Effector memory CD8-positive, alpha-beta T cell (primary cell): ENCODE measurements around the gene NUCB1.

Experiments used
- ATAC-seq: fragments of 150-1000 bp; cut with Tn5 transposase; replicated peaks from 2 replicates; pipeline ENCODE4 v1.10.0; 2021; ENCODE audit warnings: mild to moderate bottlenecking, moderate library complexity
- DNase-seq, 3 experiments: peaks; one replicate each; pipeline ENCODE4 v3.0.0; 2021
- H3K27ac Mint-ChIP-seq, 2 donors: one replicate each; pipeline ENCODE4 v1.8.0; 2022; ENCODE audit warnings: mild to moderate bottlenecking in 2 of 2, mixed read lengths in 2 of 2, moderate library complexity in 2 of 2
- H3K27me3 Mint-ChIP-seq, 2 donors: one replicate each; pipeline ENCODE4 v1.8.0; 2022; ENCODE audit warnings: mixed read lengths in 2 of 2
- H3K36me3 Mint-ChIP-seq: one replicate; pipeline ENCODE4 v1.8.0; 2022; ENCODE audit warnings: mild to moderate bottlenecking, moderate library complexity, mixed read lengths; ENCODE audit not compliant: insufficient read depth
- H3K4me1 Mint-ChIP-seq, 2 donors: one replicate each; pipeline ENCODE4 v1.8.0; 2022; ENCODE audit warnings: low read depth in 2 of 2, mixed read lengths in 2 of 2
- H3K4me3 Mint-ChIP-seq, 2 donors: one replicate each; pipeline ENCODE4 v1.8.0; 2022; ENCODE audit warnings: mild to moderate bottlenecking in 2 of 2, mixed read lengths in 2 of 2, moderate library complexity in 2 of 2
- H3K9me3 Mint-ChIP-seq, 2 donors: one replicate each; pipeline ENCODE4 v1.8.0; 2022; ENCODE audit warnings: mixed read lengths in 2 of 2

The NUCB1 gene

DNA sequence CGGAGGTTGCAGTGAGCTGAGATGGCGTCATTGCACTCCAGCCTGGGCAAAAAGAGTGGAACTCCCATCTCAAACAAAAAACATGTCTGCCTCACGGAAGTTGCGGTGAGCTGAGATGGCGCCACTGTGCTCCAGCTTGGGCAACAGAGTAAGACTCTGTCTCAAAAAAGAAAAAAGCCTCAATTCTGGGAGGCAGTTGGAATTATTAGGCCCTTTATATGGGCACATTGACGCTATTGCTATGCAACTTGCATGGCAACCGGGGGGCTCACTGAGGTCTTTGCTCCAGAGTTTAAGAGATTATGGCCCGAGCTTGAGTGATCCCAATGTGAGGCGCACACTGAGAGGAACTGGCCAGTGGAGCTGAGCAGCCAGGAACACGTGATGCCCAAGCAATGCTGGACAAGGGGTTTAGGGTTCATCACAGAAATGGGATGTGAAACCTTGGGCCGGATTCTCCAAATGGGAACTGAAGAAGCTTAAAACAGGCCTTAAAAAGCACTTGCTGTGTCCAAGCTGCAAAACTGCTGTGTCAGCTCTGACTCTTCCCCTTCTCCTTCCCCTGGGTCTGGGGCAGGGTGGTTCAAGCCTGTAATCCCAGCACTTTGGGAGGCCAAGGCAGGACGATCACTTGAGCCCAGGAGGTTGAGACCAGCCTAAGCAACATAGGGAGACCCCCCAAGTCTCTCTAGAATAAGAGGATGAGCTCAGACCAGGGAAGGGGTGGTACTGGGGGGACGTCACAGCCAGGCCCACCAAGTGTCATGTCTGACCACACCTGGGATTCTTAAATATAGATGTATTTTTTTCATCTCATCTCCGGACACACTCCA, 67.5 kb downstream of the NUCB1 start:
- peak overlapping the region in 1 of 2 donors; percentile 97 for H3K4me3 Mint-ChIP-seq
- peaks cover 65% of the 10 kb centered on the region for H3K36me3 Mint-ChIP-seq
- H3K4me1 Mint-ChIP-seq, result peaks cover 46 to 51% of the 10 kb centered on the region in 2 donors
- H3K27ac Mint-ChIP-seq, result peak overlapping the region in 1 of 2 donors; percentile 46
- H3K27me3 Mint-ChIP-seq, result no peaks in the 10 kb centered on the region
- ATAC-seq (no peak), DNase-seq (no peak)
- no peaks in the 10 kb centered on the region for H3K9me3 Mint-ChIP-seq

DNA sequence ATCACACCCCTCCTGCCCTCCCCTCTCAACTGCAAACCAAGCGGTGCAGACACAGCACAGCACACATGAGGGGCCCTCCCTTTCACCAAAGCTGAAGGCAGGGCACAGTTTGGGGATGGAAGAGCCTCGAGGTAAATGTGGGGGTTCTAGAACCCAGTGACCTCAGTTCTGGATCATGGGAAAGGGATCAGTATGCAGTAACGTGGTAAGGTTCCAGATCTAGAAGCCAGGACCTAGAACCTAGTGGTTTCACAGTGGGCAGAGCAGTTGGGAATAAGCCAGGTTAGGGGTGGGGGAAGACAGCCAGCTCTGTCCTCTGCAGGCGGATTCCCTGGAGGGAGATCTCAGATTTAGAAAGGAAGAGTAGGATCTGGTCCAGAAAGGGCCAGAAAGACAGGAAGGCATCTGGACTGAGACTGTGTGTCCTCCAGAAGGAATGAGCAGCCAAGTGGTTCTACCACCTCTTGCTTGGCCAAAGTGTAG, 68.1 kb downstream of the NUCB1 start:
- Mint-ChIP-seq H3K9me3 (no peaks in the 10 kb centered on the region), H3K27me3 (no peaks in the 10 kb centered on the region), H3K4me3 (no peak overlapping the region), H3K4me1 (peaks cover 39 to 45% of the 10 kb centered on the region in 2 donors), H3K36me3 (peaks cover 61% of the 10 kb centered on the region), H3K27ac (no peak overlapping the region)
- ATAC-seq (no peak), DNase-seq (no peak)

DNA sequence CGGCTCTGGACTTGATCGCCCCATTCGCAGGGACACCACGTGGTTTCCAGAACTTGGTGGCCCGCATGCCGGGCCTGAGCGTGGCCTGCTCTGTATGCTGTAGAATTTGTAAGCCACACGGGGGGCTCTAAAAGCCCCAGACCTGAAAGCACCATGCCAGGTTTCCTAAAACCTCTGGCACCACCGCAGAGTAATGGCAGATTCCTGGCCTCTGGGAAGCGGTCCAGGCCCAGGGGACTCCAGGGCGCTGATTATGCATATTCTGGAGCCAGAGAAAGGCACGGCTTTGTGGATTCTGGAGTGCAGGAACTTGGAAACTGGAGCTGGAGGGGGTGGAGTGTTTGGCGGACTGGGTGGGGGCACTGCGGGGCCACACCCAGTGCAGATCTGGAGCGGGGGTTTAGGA, 68.7 kb downstream of the NUCB1 start:
- H3K27ac Mint-ChIP-seq, result no peak overlapping the region

DNA sequence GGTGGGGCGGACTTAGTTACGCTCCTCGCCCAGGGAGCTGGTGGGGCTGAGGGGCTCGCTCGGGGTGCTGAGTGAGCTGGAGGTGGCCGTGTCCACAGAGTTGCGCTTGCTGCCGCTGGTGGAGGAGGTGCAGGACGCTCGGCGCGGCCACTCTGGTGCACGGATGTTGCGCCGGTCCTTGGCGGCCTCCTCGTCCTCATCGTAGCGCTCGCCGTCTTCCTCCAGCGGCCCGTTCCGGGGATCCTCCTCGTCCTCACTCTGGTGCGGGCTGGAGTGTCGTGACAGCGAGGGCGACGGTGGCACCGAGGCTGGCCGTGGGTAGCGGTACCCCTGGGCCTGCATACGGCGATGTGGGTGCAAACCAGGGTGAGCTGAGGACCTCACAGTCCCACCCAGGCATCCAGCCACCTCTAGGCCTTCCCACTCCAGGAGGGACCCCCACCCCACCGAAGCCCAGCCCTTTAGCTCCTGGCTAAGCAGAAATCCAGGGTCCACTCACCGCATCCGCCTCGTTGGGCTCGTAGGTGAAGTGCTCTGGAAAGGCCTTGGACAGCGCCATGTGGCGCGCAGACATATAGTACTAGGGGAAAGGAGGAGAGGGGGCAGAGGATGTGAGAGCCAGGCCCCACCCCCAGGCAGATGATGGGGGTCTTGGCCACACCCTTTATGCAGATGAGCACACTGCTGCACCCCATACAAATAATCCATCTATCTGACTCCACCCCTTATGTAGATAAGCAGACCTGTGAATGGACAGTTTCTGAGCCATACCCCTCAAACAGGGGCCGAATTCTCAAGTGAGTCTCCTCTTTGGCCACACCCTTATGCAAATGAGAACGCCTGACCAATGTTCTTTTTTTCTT, 69.4 kb downstream of the NUCB1 start:
- DNase-seq (no peak), ATAC-seq (no peak)
- no peak overlapping the region for H3K27ac Mint-ChIP-seq
- no peaks in the 10 kb centered on the region for H3K9me3 Mint-ChIP-seq
- no peak overlapping the region for H3K4me3 Mint-ChIP-seq
- H3K4me1 Mint-ChIP-seq, result peaks cover 28 to 34% of the 10 kb centered on the region in 2 donors
- H3K36me3 Mint-ChIP-seq, result peaks cover 61% of the 10 kb centered on the region
- no peaks in the 10 kb centered on the region for H3K27me3 Mint-ChIP-seq

More for the DNA sequence above, 68.7 kb downstream of the NUCB1 start:
- Mint-ChIP-seq H3K4me3 (no peak overlapping the region), H3K9me3 (no peaks in the 10 kb centered on the region), H3K27me3 (no peaks in the 10 kb centered on the region), H3K4me1 (peaks cover 34 to 41% of the 10 kb centered on the region in 2 donors), H3K36me3 (peaks cover 64% of the 10 kb centered on the region)
- ATAC-seq (no peak), DNase-seq (no peak)

DNA sequence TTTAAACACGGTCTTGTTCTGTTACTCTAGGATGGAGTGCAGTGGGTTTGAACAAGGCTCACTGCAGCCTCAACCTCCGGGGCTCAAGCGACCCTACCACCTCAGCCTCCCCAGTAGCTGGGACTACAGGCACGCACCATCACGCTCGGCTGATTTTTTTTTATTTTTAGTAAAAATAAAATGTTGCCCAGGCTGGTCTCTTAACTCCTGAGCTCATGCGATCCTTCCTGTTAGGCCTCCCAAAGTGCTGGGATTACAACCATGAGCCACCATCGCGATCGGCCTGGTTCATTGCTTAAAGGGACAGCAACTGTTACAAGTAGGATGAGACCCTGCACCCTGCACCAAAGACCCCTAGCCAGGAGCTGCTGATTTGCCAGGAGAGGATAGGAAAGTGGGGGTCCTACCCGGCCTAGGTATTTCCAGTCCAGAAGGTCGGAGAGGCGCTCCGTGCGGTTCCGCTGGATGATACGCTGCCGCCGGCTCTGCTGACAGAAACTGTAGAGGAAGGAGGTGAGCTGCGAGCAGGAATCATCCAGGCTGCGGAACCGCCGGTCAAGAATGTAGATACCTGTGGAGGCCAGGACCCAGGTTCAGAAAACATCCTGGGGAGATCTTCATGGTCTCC, 70.1 kb downstream of the NUCB1 start:
- Mint-ChIP-seq H3K4me1 (peaks cover 20 to 27% of the 10 kb centered on the region in 2 donors), H3K9me3 (no peaks in the 10 kb centered on the region), H3K27ac (no peak overlapping the region), H3K4me3 (no peak overlapping the region), H3K36me3 (peaks cover 55% of the 10 kb centered on the region), H3K27me3 (no peaks in the 10 kb centered on the region)
- ATAC-seq (no peak), DNase-seq (no peak)

DNA sequence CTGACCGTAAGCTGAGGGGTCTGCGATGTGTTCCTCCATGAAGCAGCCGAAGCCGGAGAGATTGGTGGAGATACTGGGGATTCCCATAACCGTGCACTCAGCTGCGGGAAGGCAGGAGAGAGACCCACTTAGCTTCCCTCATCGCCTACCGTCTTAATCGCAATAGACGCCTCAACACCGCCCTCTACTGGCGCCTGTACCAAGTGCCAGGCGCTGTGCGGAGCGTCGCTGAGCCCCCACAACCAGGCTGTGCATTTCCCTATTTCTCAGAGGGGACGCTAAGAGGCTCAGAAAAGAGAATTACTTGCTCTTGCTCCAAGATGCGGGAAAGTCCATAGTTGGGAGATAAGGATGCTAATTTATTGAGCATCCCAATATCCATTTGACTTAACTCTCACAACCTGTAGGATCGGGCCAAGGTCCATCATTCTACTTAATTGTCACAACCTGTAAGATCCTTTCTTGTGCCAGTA, 70.8 kb downstream of the NUCB1 start:
- no peak overlapping the region for H3K4me3 Mint-ChIP-seq
- peaks cover 47% of the 10 kb centered on the region for H3K36me3 Mint-ChIP-seq
- no peaks in the 10 kb centered on the region for H3K9me3 Mint-ChIP-seq
- ATAC-seq, result peak; percentile 86
- no peaks in the 10 kb centered on the region for H3K27me3 Mint-ChIP-seq
- DNase-seq, result peak; percentile 79 to 82 (median 80)
- peaks cover 13 to 20% of the 10 kb centered on the region in 2 donors for H3K4me1 Mint-ChIP-seq
- no peak overlapping the region for H3K27ac Mint-ChIP-seq
